ENCODE data around the gene CHST2.

Gene CHST2

GRCh38 chr3:143166376-143166775 lies 46.8 kb downstream of the CHST2 start:
- DNase-seq (ENCODE audit: low spot score) = no peak

- DNase-seq (ENCODE audit: low spot score) = no peak
These were observed 48.6 kb downstream of the CHST2 start for GRCh38 chr3:143167969-143168854.

DNA sequence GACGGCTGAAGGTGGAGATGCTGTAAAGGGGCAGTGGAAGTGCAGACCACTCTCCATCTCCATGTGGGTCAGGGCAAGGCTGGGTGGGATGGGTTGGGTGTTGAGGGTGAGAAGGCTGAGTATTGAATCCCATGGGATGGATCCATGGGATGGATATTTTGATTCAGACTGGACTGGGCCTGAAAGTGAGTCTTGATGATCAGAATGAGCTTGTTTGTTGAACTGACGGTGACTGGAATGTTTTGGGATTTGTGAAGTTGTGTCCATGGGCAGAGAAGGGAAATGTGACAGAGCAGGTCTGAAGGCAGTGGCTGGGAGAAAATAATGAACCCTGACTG lies 49.3 kb downstream of the CHST2 start:
- no peak for DNase-seq (ENCODE audit: low spot score)

DNA sequence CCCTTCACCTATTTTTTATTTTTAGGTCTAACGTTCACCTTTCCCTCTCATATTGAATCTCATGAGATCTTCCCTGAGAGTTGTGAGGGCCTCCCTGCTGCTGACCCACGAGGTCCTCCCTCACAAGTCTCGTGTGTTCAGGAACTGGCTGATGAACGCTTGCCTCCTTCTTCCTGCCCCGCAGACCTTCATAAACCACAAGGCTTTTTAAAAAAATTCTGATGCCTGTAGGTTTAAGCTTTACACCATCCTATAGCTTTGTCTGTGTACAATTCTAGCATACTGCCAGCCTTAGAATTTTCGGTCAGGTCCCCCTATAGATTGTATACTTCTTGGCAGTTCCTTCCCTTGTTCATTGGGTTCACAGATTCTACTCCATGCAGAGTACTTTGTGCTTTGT lies 50.5 kb downstream of the CHST2 start:
- DNase-seq (ENCODE audit: low spot score) = no peak

DNA sequence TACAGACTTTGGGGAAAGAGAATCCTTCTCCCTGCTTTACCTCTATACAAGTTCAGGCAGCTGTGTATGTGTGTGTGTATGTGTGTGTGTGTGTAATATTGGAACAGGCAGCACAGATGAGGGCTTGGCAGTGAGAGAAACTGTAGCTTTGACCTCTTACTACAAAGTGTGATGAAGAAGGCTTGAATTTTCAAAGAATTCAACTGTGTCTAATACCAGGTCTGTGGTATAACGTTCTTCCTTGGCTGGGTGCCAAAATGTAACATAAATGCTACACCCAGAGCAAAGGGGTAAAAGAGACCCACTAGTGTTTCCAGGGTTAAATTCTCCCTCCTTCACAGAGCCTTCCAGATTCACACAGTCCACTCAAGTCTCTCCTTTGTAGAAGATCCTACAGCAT lies 51.1 kb downstream of the CHST2 start:
- no peak for DNase-seq (ENCODE audit: low spot score)

DNA sequence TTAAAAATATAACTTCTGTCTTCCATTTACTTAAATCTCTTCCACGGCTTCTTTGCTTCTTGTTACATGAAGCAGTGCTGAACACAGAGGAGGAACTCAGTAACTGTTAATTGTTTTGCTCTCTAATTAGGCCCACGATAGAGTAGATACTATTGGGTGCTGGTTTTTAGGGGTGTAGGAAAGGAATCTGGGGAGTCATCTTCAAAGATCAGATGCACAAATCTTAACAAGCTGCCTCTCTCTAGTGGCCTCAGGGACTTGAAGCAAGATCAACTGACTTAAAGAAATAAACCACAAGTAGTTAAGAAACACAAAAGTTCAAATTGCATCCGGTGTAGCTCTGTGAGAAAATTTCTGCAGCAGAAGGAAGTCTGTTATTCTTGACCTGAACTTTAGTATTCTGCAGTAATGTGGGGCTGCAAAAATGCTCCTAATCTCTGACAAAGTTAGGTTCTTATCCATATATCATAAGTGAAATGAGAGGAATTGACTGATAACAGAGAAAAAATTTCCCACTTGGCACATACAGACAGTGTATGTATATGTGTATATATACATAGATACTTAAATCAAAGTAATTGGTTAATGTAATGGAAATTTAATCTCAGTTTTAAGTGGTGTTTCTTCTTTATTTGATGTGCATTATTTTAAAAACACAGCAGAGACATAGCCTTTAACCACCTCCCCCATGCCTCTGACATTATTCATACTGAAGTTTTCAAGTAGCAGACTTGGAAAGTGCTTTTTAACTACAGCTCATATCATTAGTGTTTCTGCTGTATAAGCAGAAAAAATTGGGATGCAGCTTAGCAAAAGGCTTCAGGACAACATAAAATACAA lies 51.8 kb downstream of the CHST2 start:
- no peak for DNase-seq (ENCODE audit: low spot score)

DNA sequence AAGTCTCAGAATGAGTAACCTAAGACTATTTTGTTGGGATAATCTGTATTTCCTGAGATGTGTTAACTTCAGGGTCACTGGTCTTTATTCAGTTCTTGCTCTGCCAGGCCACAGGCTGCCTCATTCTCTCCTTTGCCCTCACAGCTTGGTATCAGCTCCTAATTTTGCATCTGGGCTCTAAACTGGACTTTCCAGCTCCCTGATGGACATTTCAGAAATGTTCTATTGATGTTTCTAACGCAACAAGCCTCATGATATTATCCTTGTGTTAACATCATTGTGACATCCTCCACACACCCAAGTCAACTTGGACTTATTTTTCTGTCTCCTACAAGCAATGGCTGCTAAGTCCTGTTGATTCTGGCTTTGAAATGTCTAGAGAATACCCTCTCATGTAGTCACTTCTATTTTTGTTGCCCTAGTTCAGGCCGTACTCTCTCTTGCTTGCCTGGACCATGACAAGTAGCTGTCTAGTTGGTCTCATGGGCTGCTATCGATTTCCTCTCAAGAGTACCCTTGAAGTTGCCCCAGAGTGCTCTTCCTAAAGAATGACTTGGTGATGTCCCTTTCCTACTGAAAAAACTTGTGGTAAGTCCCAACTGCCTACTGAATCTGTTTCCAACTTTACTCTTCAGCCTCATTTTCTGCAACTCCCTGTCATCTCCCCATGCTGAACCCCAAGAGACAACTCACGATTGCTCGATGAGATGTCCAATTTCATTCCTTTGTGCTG lies 52.7 kb downstream of the CHST2 start:
- no peak for DNase-seq (ENCODE audit: low spot score)

DNA sequence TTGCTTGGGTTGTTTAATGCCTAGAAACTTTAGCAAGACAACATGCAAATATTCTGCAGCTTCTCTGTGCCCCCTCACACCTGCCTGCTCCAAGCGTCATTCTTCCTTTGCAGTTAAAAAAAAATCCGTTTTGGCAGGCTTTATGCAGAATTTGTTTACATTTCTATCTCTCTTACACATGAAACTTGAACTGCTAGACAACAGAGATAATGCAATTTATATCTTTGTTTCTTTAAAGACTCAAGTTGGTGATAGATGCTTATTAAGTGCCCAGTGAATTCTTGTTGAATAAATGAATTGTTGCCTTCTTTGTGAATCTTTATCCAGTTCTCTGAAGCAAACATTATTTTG lies 53.2 kb downstream of the CHST2 start:
- DNase-seq (ENCODE audit: low spot score) = no peak

- DNase-seq (ENCODE audit: low spot score) = no peak
These were observed 53.7 kb downstream of the CHST2 start for GRCh38 chr3:143173242-143173641.

Data from Ammon's horn (tissue), 1 donor.